SK-N-SH (cell line): ENCODE results near the gene SH3BP1.

Experiments used
- ELF1 ChIP-seq: IDR thresholded peaks from 2 replicates; pipeline ENCODE4 v1.4.0; 2012
- EP300 ChIP-seq, 2 experiments: IDR thresholded peaks; 2 replicates each; pipeline versions ENCODE4 v1.4.0 to v1.6.1; 2012; ENCODE audit warnings: borderline replicate concordance in 1 of 2, low read depth in 1 of 2, low read length in 1 of 2
- FOXM1 ChIP-seq: IDR thresholded peaks from 2 replicates; pipeline ENCODE4 v1.4.0; 2012; ENCODE audit warnings: low read depth, mild to moderate bottlenecking
- MEF2A ChIP-seq: IDR thresholded peaks from 2 replicates; pipeline ENCODE4 v1.4.0; 2012; ENCODE audit warnings: low read depth, borderline replicate concordance
- NFIC ChIP-seq: IDR thresholded peaks from 2 replicates; pipeline ENCODE4 v1.4.0; 2012; ENCODE audit warnings: borderline replicate concordance
- POLR2AphosphoS5 ChIP-seq: IDR thresholded peaks from 2 replicates; pipeline ENCODE4 v1.6.1; 2012; ENCODE audit warnings: low read depth, low read length
- SIN3A ChIP-seq: IDR thresholded peaks from 2 replicates; pipeline ENCODE4 v1.6.1; 2012; ENCODE audit warnings: low read depth, mild to moderate bottlenecking, low read length, moderate library complexity, borderline replicate concordance
- YY1 ChIP-seq: IDR thresholded peaks from 2 replicates; pipeline ENCODE4 v1.4.0; 2012; ENCODE audit warnings: low read depth, mild to moderate bottlenecking
- TF ChIP-seq, protein P1 (sequence below): fragments of 200-600 bp; sonication (generic); IDR thresholded peaks from 2 replicates; pipeline ENCODE4 v1.6.1; 2017; ENCODE audit warnings: antibody characterized with exemption, mild to moderate bottlenecking, moderate library complexity
- TF ChIP-seq, protein P2 (sequence below): fragments of 150-350 bp; IDR thresholded peaks from 2 replicates; pipeline ENCODE4 v1.6.1; 2017; ENCODE audit warnings: antibody characterized with exemption, low read length, low read depth, borderline replicate concordance
- TF ChIP-seq, protein P3 (sequence below): IDR thresholded peaks from 2 replicates; pipeline ENCODE4 v1.4.0; 2012; ENCODE audit warnings: low read depth, borderline replicate concordance
- TF ChIP-seq, protein P4 (sequence below): IDR thresholded peaks from 2 replicates; pipeline ENCODE4; 2012
- TF ChIP-seq, protein P5 (sequence below): IDR thresholded peaks from 2 replicates; pipeline ENCODE4 v1.4.0; 2012; ENCODE audit warnings: low read depth
- TF ChIP-seq, protein P6 (sequence below): IDR thresholded peaks from 2 replicates; pipeline ENCODE4 v1.6.1; 2012; ENCODE audit warnings: mild to moderate bottlenecking, low read depth, low read length, moderate library complexity

DNA sequence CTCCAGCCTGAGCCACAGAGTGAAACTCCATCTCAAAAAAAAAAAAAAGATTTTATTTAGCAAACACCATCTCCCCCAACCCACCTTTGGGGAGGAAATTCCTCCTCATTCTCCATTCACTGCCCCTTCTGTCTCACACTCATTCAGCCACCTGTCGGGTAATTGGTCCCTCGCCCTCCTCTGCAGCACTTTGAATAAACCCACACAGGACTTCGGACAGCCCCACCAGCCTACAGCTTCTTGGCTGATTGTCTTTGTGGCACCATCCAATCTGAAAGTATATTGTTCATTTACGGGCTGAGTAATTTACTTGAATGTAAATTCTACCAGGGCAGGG is 38.3 kb upstream of the SH3BP1 start:
- TF ChIP-seq, protein P1, sequence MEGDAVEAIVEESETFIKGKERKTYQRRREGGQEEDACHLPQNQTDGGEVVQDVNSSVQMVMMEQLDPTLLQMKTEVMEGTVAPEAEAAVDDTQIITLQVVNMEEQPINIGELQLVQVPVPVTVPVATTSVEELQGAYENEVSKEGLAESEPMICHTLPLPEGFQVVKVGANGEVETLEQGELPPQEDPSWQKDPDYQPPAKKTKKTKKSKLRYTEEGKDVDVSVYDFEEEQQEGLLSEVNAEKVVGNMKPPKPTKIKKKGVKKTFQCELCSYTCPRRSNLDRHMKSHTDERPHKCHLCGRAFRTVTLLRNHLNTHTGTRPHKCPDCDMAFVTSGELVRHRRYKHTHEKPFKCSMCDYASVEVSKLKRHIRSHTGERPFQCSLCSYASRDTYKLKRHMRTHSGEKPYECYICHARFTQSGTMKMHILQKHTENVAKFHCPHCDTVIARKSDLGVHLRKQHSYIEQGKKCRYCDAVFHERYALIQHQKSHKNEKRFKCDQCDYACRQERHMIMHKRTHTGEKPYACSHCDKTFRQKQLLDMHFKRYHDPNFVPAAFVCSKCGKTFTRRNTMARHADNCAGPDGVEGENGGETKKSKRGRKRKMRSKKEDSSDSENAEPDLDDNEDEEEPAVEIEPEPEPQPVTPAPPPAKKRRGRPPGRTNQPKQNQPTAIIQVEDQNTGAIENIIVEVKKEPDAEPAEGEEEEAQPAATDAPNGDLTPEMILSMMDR: no peak
- TF ChIP-seq, protein P2, sequence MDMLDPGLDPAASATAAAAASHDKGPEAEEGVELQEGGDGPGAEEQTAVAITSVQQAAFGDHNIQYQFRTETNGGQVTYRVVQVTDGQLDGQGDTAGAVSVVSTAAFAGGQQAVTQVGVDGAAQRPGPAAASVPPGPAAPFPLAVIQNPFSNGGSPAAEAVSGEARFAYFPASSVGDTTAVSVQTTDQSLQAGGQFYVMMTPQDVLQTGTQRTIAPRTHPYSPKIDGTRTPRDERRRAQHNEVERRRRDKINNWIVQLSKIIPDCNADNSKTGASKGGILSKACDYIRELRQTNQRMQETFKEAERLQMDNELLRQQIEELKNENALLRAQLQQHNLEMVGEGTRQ: no peak
- no peak for TF ChIP-seq EP300 (IDR thresholded peaks at IDR 0.05; ENCODE audit: borderline replicate concordance in 1 of 2, low read depth in 1 of 2, low read length in 1 of 2)
- no peak for TF ChIP-seq MEF2A
- no peak for TF ChIP-seq YY1
- TF ChIP-seq POLR2AphosphoS5: no peak
- TF ChIP-seq, protein P3, sequence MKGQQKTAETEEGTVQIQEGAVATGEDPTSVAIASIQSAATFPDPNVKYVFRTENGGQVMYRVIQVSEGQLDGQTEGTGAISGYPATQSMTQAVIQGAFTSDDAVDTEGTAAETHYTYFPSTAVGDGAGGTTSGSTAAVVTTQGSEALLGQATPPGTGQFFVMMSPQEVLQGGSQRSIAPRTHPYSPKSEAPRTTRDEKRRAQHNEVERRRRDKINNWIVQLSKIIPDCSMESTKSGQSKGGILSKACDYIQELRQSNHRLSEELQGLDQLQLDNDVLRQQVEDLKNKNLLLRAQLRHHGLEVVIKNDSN: no peak
- TF ChIP-seq, protein P4, sequence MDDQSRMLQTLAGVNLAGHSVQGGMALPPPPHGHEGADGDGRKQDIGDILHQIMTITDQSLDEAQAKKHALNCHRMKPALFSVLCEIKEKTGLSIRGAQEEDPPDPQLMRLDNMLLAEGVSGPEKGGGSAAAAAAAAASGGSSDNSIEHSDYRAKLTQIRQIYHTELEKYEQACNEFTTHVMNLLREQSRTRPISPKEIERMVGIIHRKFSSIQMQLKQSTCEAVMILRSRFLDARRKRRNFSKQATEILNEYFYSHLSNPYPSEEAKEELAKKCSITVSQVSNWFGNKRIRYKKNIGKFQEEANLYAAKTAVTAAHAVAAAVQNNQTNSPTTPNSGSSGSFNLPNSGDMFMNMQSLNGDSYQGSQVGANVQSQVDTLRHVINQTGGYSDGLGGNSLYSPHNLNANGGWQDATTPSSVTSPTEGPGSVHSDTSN: no peak
- no peak for TF ChIP-seq FOXM1
- TF ChIP-seq SIN3A: no peak
- TF ChIP-seq, protein P5, sequence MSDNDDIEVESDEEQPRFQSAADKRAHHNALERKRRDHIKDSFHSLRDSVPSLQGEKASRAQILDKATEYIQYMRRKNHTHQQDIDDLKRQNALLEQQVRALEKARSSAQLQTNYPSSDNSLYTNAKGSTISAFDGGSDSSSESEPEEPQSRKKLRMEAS: no peak
- no peak for TF ChIP-seq ELF1
- TF ChIP-seq, protein P6, sequence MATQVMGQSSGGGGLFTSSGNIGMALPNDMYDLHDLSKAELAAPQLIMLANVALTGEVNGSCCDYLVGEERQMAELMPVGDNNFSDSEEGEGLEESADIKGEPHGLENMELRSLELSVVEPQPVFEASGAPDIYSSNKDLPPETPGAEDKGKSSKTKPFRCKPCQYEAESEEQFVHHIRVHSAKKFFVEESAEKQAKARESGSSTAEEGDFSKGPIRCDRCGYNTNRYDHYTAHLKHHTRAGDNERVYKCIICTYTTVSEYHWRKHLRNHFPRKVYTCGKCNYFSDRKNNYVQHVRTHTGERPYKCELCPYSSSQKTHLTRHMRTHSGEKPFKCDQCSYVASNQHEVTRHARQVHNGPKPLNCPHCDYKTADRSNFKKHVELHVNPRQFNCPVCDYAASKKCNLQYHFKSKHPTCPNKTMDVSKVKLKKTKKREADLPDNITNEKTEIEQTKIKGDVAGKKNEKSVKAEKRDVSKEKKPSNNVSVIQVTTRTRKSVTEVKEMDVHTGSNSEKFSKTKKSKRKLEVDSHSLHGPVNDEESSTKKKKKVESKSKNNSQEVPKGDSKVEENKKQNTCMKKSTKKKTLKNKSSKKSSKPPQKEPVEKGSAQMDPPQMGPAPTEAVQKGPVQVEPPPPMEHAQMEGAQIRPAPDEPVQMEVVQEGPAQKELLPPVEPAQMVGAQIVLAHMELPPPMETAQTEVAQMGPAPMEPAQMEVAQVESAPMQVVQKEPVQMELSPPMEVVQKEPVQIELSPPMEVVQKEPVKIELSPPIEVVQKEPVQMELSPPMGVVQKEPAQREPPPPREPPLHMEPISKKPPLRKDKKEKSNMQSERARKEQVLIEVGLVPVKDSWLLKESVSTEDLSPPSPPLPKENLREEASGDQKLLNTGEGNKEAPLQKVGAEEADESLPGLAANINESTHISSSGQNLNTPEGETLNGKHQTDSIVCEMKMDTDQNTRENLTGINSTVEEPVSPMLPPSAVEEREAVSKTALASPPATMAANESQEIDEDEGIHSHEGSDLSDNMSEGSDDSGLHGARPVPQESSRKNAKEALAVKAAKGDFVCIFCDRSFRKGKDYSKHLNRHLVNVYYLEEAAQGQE: no peak
- TF ChIP-seq NFIC: no peak
